Parathyroid adenoma (tissue), 2 donors: ENCODE data around the gene TMEM191C.
"Not testable (repeated sequence)": the region's sequence is repeated elsewhere in the genome, so short reads cannot be mapped to it uniquely, and the experiment has no call there.

Experiments
- H2AFZ ChIP-seq: fragments of 300-600 bp; sonication (generic); one replicate; pipeline ENCODE4 v1.7.0; 2017; ENCODE audit warnings: antibody characterized with exemption, mild to moderate bottlenecking
- H3K27ac ChIP-seq: fragments of 300-600 bp; sonication (generic); one replicate; pipeline ENCODE4 v1.7.0; 2017
- H3K27me3 ChIP-seq: fragments of 300-600 bp; sonication (generic); one replicate; pipeline ENCODE4 v1.7.0; 2017; ENCODE audit warnings: low read length; ENCODE audit not compliant: control insufficient read depth, insufficient read depth
- H3K36me3 ChIP-seq: fragments of 300-600 bp; sonication (generic); one replicate; pipeline ENCODE4 v1.7.0; 2017; ENCODE audit warnings: low read length; ENCODE audit not compliant: control insufficient read depth, insufficient read depth
- H3K4me1 ChIP-seq: fragments of 300-600 bp; sonication (generic); one replicate; pipeline ENCODE4 v1.7.0; 2017; ENCODE audit warnings: control low read depth
- H3K4me2 ChIP-seq: fragments of 300-600 bp; sonication (generic); one replicate; pipeline ENCODE4 v1.7.0; 2017; ENCODE audit warnings: low read length
- H3K4me3 ChIP-seq: fragments of 300-600 bp; sonication (generic); one replicate; pipeline ENCODE4 v1.7.0; 2017; ENCODE audit warnings: low read depth, low read length
- H3K79me2 ChIP-seq: fragments of 300-600 bp; sonication (generic); one replicate; pipeline ENCODE4 v1.7.0; 2017; ENCODE audit warnings: control low read depth
- H3K9ac ChIP-seq: fragments of 300-600 bp; sonication (generic); one replicate; pipeline ENCODE4 v1.7.0; 2017; ENCODE audit warnings: mild to moderate bottlenecking
- H3K9me3 ChIP-seq: fragments of 300-600 bp; sonication (generic); one replicate; pipeline ENCODE4 v1.7.0; 2017; ENCODE audit warnings: low read length; ENCODE audit not compliant: control insufficient read depth
- CTCF ChIP-seq: fragments of 300-600 bp; sonication (generic); IDR thresholded peaks from one replicate; pipeline ENCODE4 v1.7.0; 2017; ENCODE audit warnings: antibody characterized with exemption, mild to moderate bottlenecking
- donor health status: primary hyperparathyroidism.

TMEM191C gene

GRCh38 chr22:21440676-21441075 lies 26.5 kb upstream of the TMEM191C start:
- H3K79me2 ChIP-seq, H3K9me3 ChIP-seq, H3K4me3 ChIP-seq, H3K36me3 ChIP-seq, H2AFZ ChIP-seq, H3K9ac ChIP-seq, H3K4me2 ChIP-seq, H3K27ac ChIP-seq, H3K27me3 ChIP-seq, H3K4me1 ChIP-seq: not testable (repeated sequence)

- H3K9me3 ChIP-seq, H3K4me3 ChIP-seq, H3K36me3 ChIP-seq, H3K27me3 ChIP-seq, H3K79me2 ChIP-seq, H3K27ac ChIP-seq, H3K9ac ChIP-seq, H3K4me1 ChIP-seq, H2AFZ ChIP-seq, H3K4me2 ChIP-seq: not testable (repeated sequence)
Observed at GRCh38 chr22:21441170-21441569, 26.0 kb upstream of the TMEM191C start.

GRCh38 chr22:21442123-21442522 lies 25.1 kb upstream of the TMEM191C start:
- H3K4me2 ChIP-seq, H3K79me2 ChIP-seq, H3K27me3 ChIP-seq, H3K27ac ChIP-seq, H3K36me3 ChIP-seq, H2AFZ ChIP-seq, H3K9me3 ChIP-seq, H3K9ac ChIP-seq, H3K4me1 ChIP-seq, H3K4me3 ChIP-seq: not testable (repeated sequence)

GRCh38 chr22:21442646-21443045 lies 24.5 kb upstream of the TMEM191C start:
- not testable (repeated sequence) for H2AFZ ChIP-seq, H3K9me3 ChIP-seq, H3K36me3 ChIP-seq, H3K27ac ChIP-seq, H3K4me2 ChIP-seq, H3K79me2 ChIP-seq, H3K27me3 ChIP-seq, H3K9ac ChIP-seq, H3K4me1 ChIP-seq, H3K4me3 ChIP-seq

GRCh38 chr22:21443057-21443734 lies 24.0 kb upstream of the TMEM191C start:
- H3K79me2 ChIP-seq = no peaks in the 10 kb centered on the region
- no peak overlapping the region for H3K9ac ChIP-seq
- no peaks in the 10 kb centered on the region for H3K4me1 ChIP-seq
- TF ChIP-seq CTCF = no peak
- no peak overlapping the region for H2AFZ ChIP-seq
- no peak overlapping the region for H3K4me2 ChIP-seq
- no peaks in the 10 kb centered on the region for H3K36me3 ChIP-seq
- no peaks in the 10 kb centered on the region for H3K27me3 ChIP-seq
- H3K4me3 ChIP-seq = no peak overlapping the region
- H3K27ac ChIP-seq = no peak overlapping the region
- H3K9me3 ChIP-seq = no peaks in the 10 kb centered on the region

GRCh38 chr22:21443735-21444421 lies 23.3 kb upstream of the TMEM191C start:
- Histone ChIP-seq H3K4me2 (no peak overlapping the region), H3K9ac (no peak overlapping the region), H3K36me3 (no peaks in the 10 kb centered on the region), H3K79me2 (no peaks in the 10 kb centered on the region), H2AFZ (no peak overlapping the region), H3K27ac (no peak overlapping the region), H3K4me1 (no peaks in the 10 kb centered on the region), H3K4me3 (no peak overlapping the region), H3K9me3 (no peaks in the 10 kb centered on the region), H3K27me3 (no peaks in the 10 kb centered on the region)
- TF ChIP-seq CTCF = no peak
